Measurements from ENCODE around the gene POLR2B. TPM values are rescaled to one million over a fixed set of nuclear protein-coding genes. Genes with fewer than 3 reads are reported as not detected.

Gene POLR2B
- total RNA-seq, 4 donors from 2014 or later, result 39.8 to 74.8 (median 53.4) TPM

GRCh38 chr4:57078685-57079521 lies 100.2 kb downstream of the POLR2B start:
- Histone ChIP-seq H3K27me3 (no peaks in the 10 kb centered on the region), H3K36me3 (no peaks in the 10 kb centered on the region), H3K9me3 (no peaks in the 10 kb centered on the region), H3K4me1 (peaks cover 0 to 53% (median 20%) of the 10 kb centered on the region in 4 donors), H3K27ac (peak overlapping the region; percentile 36 to 76 (median 68)), H3K4me3 (no peak overlapping the region)
- 31 to 34% methylated on average over 10 of the region's 10 CpGs for WGBS, 2 donors (ENCODE audit: low coverage in 1 of 2)
- in situ Hi-C loops (cut with MboI; ENCODE audit: low pct_ligation_motif_present in 1 of 4, low pct_unique_long_range_greater_than_20kb in 1 of 4, low sequenced_read_pairs in 3 of 4), result no loop called here
- no peak for DNase-seq
- TF ChIP-seq POLR2A (IDR thresholded peaks at IDR 0.05) (no peak), CTCF (IDR thresholded peaks at IDR 0.05) (no peak), EP300 (IDR thresholded peaks at IDR 0.05; ENCODE audit: low read depth) (no peak), POLR2AphosphoS5 (IDR thresholded peaks at IDR 0.05) (no peak)
- intact Hi-C loops (cut with DNase I; ENCODE audit: low total_unique reads), result no loop called here

Small RNA genes within 50 kb of the gene (small RNA-seq; reads per million reads assigned to genes)
- 0 reads per million in 4 donors for gene RNU6-998P

Other genes with a start within 250 kb of the POLR2B start
- 1 to 10 TPM in 1 of 4 donors, under 1 TPM in 1, not detected in 2; 0.68 to 2.9 TPM for gene SPINK2, start 157.2 kb upstream of the POLR2B start, total RNA-seq
- gene REST, start 71.0 kb upstream of the POLR2B start, total RNA-seq, result 10 to 100 TPM; 18.7 to 47.8 (median 27.1) TPM
- gene NOA1, start 1.3 kb upstream of the POLR2B start, total RNA-seq, result 10 to 100 TPM; 32.5 to 75.4 (median 39.6) TPM
- 100 to 1,000 TPM in 3 of 4 donors, 10 to 100 TPM in 1; 96.1 to 646 (median 126) TPM for gene IGFBP7, start 131.5 kb downstream of the POLR2B start, total RNA-seq

Data from transverse colon (tissue), 4 donors.